DND-41 (cell line): ENCODE data around the gene RHOBTB3.

ENCODE experiments used
- CTCF ChIP-seq: IDR thresholded peaks from 2 replicates; pipeline ENCODE4 v1.5.1; 2012; ENCODE audit warnings: borderline replicate concordance, low read length, moderate library complexity, mild to moderate bottlenecking; ENCODE audit not compliant: poor library complexity, severe bottlenecking; ENCODE audit errors: extremely low read depth
- EZH2 ChIP-seq: IDR thresholded peaks from 3 replicates; pipeline ENCODE4 v1.6.1; 2012; ENCODE audit warnings: borderline replicate concordance, low read depth, mild to moderate bottlenecking, moderate library complexity, low read length, inconsistent platforms; ENCODE audit not compliant: severe bottlenecking

- TF ChIP-seq CTCF (no peak), EZH2 (no peak)
Observed at GRCh38 chr5:95770830-95771708, 39.9 kb downstream of the RHOBTB3 start.
